ENCODE data around the gene OR10J4.
"Not testable (repeated sequence)": the region's sequence is repeated elsewhere in the genome, so short reads cannot be mapped to it uniquely, and the experiment has no call there.

DNA sequence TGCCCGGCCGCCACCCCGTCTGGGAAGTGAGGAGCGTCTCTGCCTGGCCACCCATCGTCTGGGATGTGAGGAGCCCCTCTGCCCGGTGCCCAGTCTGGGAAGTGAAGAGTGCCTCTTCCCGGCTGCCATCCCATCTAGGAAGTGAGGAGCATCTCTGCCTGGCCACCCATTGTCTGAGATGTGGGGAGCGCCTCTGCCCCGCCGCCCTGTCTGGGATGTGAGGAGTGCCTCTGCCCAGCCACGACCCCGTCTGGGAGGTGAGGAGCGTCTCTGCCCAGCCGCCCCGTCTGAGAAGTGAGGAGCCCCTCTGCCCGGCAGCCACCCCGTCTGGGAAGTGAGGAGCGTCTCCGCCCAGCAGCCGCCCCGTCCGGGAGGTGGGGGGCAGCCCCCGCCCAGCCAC is 17.6 kb downstream of the OR10J4 start:
- not testable (repeated sequence) for TF ChIP-seq POLR2A, POLR2AphosphoS5 (IDR thresholded peaks at IDR 0.05)
- TF ChIP-seq, protein P1, sequence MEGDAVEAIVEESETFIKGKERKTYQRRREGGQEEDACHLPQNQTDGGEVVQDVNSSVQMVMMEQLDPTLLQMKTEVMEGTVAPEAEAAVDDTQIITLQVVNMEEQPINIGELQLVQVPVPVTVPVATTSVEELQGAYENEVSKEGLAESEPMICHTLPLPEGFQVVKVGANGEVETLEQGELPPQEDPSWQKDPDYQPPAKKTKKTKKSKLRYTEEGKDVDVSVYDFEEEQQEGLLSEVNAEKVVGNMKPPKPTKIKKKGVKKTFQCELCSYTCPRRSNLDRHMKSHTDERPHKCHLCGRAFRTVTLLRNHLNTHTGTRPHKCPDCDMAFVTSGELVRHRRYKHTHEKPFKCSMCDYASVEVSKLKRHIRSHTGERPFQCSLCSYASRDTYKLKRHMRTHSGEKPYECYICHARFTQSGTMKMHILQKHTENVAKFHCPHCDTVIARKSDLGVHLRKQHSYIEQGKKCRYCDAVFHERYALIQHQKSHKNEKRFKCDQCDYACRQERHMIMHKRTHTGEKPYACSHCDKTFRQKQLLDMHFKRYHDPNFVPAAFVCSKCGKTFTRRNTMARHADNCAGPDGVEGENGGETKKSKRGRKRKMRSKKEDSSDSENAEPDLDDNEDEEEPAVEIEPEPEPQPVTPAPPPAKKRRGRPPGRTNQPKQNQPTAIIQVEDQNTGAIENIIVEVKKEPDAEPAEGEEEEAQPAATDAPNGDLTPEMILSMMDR (IDR thresholded peaks at IDR 0.05), result not testable (repeated sequence)
